K562 (cell line): Measurements from ENCODE around the gene SYCP1. TPM values are rescaled to one million over a fixed set of nuclear protein-coding genes. Genes with fewer than 3 reads are reported as not detected.

Source experiments
- ATAC-seq: fragments of 200-7000 bp; cut with Tn5 transposase; 3 replicates; pipeline ENCODE4 v1.9.1; 2020; ENCODE audit warnings: moderate library complexity
- BruUV-seq: library from RNA; stranded (reverse); fragments of 400-500 nt; replicated peaks from 2 replicates; lab custom pipeline; 2021; lab: Mats Ljungman, UMichigan
- CTCF ChIA-PET: fragments of 300-600 bp; formaldehyde crosslinking; extraction: SDS; loops from one replicate; lab custom pipeline; 2021; ENCODE audit warnings: low intra/inter-chr PET ratio; lab: Yijun Ruan, JAX
- POLR2A ChIA-PET: fragments of 300-600, 350-650 bp; sonication (Branson Sonifier 250); formaldehyde crosslinking; extraction: SDS; loops from one replicate; lab custom pipeline; 2021; ENCODE audit warnings: antibody characterized with exemption, inconsistent platforms; lab: Yijun Ruan, JAX
- DNase-seq, 4 experiments: peaks; one replicate each; pipeline versions ENCODE4 v3.0.0 to v3.0.0-alpha.2; 2011 to 2018; ENCODE audit warnings: low spot score in 3 of 4, mixed read lengths in 3 of 4; ENCODE audit errors: extremely low read depth in 1 of 4
- FAIRE-seq: peaks from 2 replicates; lab custom pipeline; 2011; peaks lifted over from hg19 to GRCh38; lab: Jason Lieb, UNC
- H2AFZ ChIP-seq: 2 replicates; pipeline ENCODE4 v1.6.0; 2011; ENCODE audit warnings: low read depth, low read length, control low read depth, inconsistent platforms
- H3K27ac ChIP-seq: fragments of 200-600 bp; 3 replicates; pipeline ENCODE4 v1.8.0; 2011; ENCODE audit warnings: low read depth, mild to moderate bottlenecking, control low read depth, inconsistent platforms, low read length, moderate library complexity, mixed read lengths; ENCODE audit errors: extremely low read depth
- H3K27me3 ChIP-seq, 2 experiments: fragments of 300-600 bp in 1 of 2; 2 replicates in 1 of 2; 3 replicates in 1 of 2; pipeline versions ENCODE4 v1.6.0 to v1.8.0; 2011; ENCODE audit warnings: inconsistent platforms in 2 of 2, low read length in 2 of 2, mild to moderate bottlenecking in 1 of 2, mixed read lengths in 1 of 2, moderate library complexity in 1 of 2; ENCODE audit not compliant: control insufficient read depth in 2 of 2, insufficient read depth in 2 of 2
- H3K36me3 ChIP-seq: fragments of 300-600 bp; 3 replicates; pipeline ENCODE4 v1.8.0; 2011; ENCODE audit warnings: mild to moderate bottlenecking, low read length, inconsistent platforms; ENCODE audit not compliant: control insufficient read depth, insufficient read depth
- H3K4me1 ChIP-seq, 2 experiments: fragments of 200-600 bp in 1 of 2; replicated peaks in 1 of 2; 2 replicates in 1 of 2; 3 replicates in 1 of 2; pipeline versions ENCODE4 v1.5.1 to v1.8.0; 2011; ENCODE audit warnings: inconsistent platforms in 2 of 2, low read length in 2 of 2, mild to moderate bottlenecking in 1 of 2, mixed read lengths in 1 of 2, moderate library complexity in 1 of 2; ENCODE audit not compliant: control insufficient read depth in 2 of 2, insufficient read depth in 2 of 2
- H3K4me2 ChIP-seq: 2 replicates; pipeline ENCODE4 v1.6.1; 2011; ENCODE audit warnings: low read length, control low read depth, inconsistent platforms, mixed read lengths; ENCODE audit not compliant: insufficient read depth
- H3K4me3 ChIP-seq: fragments of 200-600 bp; sonication (generic), shearing (Covaris generic); 2 replicates; pipeline ENCODE4 v1.5.1; 2016; ENCODE audit warnings: control low read depth, inconsistent platforms
- H3K79me2 ChIP-seq: fragments of 200-600 bp; 3 replicates; pipeline ENCODE4 v1.8.0; 2011; ENCODE audit warnings: low read length, inconsistent platforms; ENCODE audit not compliant: control insufficient read depth, insufficient read depth
- H3K9ac ChIP-seq, 2 experiments: 2 replicates each; pipeline versions ENCODE4 v1.6.0 to v1.6.1; 2011; ENCODE audit warnings: low read depth in 2 of 2, low read length in 2 of 2, control low read depth in 1 of 2, inconsistent platforms in 1 of 2, mild to moderate bottlenecking in 1 of 2, mixed read lengths in 1 of 2; ENCODE audit not compliant: insufficient read depth in 1 of 2
- H3K9me1 ChIP-seq: one replicate; pipeline ENCODE4 v1.6.0; 2011; ENCODE audit warnings: inconsistent platforms, mild to moderate bottlenecking, low read length, moderate library complexity; ENCODE audit not compliant: control insufficient read depth, insufficient read depth
- H3K9me3 ChIP-seq: replicated peaks from 2 replicates; pipeline ENCODE4 v1.5.1; 2011; ENCODE audit warnings: low read depth, low read length, inconsistent platforms; ENCODE audit not compliant: control insufficient read depth, insufficient read depth
- H4K20me1 ChIP-seq: replicated peaks from 2 replicates; pipeline ENCODE4 v1.6.1; 2011; ENCODE audit warnings: low read length, inconsistent platforms, mixed read lengths; ENCODE audit not compliant: control insufficient read depth, insufficient read depth
- ESRRB ChIP-seq: fragments of 250-450 bp; sonication (Bioruptor Pico); IDR thresholded peaks from 2 replicates; pipeline ENCODE4 v1.5.0; 2020; ENCODE audit warnings: mild to moderate bottlenecking, moderate library complexity, borderline replicate concordance
- HDAC1 ChIP-seq, 2 experiments: fragments of 450-650 bp; IDR thresholded peaks; 2 replicates each; pipeline ENCODE4 v1.6.1; 2016 to 2017; ENCODE audit warnings: inconsistent platforms in 1 of 2, mild to moderate bottlenecking in 1 of 2, moderate library complexity in 1 of 2
- TCF7 ChIP-seq: sonication (generic); IDR thresholded peaks from 2 replicates; pipeline ENCODE4 v1.6.1; 2016; ENCODE audit warnings: antibody characterized with exemption, borderline replicate concordance
- TCFL5 ChIP-seq: fragments of 250-450 bp; sonication (Bioruptor Pico); conservative IDR thresholded peaks from 2 replicates; pipeline ENCODE4 v1.6.1; 2021; ENCODE audit warnings: mild to moderate bottlenecking, moderate library complexity, matching md5 sums
- ZNF280A ChIP-seq: fragments of 450-650 bp; IDR thresholded peaks from 2 replicates; pipeline ENCODE4 v1.6.1; 2018; ENCODE audit warnings: mild to moderate bottlenecking, low read depth; ENCODE audit not compliant: partially characterized antibody
- ZSCAN32 ChIP-seq: fragments of 450-650 bp; formaldehyde crosslinking; IDR thresholded peaks from 2 replicates; pipeline ENCODE4 v1.4.0; 2020; ENCODE audit warnings: mild to moderate bottlenecking, moderate library complexity
- WGBS: fragments of 100-300 bp; shearing (Covaris generic); methylation state at CpG from one replicate; pipeline ENCODE4 v1.1.6; 2016; ENCODE audit warnings: low coverage, mixed read lengths; ENCODE audit not compliant: insufficient coverage; ENCODE audit errors: missing lambda C conversion rate; 5-methylcytosine and 5-hydroxymethylcytosine counted together
- in situ Hi-C: fragments of 300-500 bp; cut with MboI; formaldehyde crosslinking; loops from 4 replicates; pipeline ENCODE4 v1.15.0; 2018; ENCODE audit warnings: inconsistent platforms, mixed read lengths
- intact Hi-C: fragments of 100-400 bp; cut with micrococcal nuclease; formaldehyde crosslinking; loops from 2 replicates; pipeline ENCODE4 v1.14.2; 2022
- polyA plus RNA-seq, 8 experiments: library from polyadenylated mRNA; depleted of rRNA in 4 of 8; stranded (reverse) in 5 of 8; unstranded in 3 of 8; fragments of >200 nt; fragmentation: Nextera tagmentation in 2 of 8; fragmentation: Illumina TruSeq in 1 of 8; extraction: Ambion mirVana in 2 of 8; extraction: Trizol in 1 of 8; gene quantifications; 2 replicates each; pipeline versions ENCODE4 v1.2.1 to v1.2.3, GENCODE V29; 2011 to 2014; ENCODE audit warnings: inconsistent platforms in 1 of 8, missing spikeins in 1 of 8
- total RNA-seq, 7 experiments: library from RNA; depleted of rRNA in 6 of 7; stranded (reverse); fragments of >200 nt in 6 of 7; fragmentation: Illumina TruSeq in 2 of 7; extraction: Trizol in 2 of 7; gene quantifications; 2 replicates each; pipeline versions ENCODE4 v1.2.1 to v1.2.3, GENCODE V29; 2011 to 2021; ENCODE audit warnings: low replicate concordance in 1 of 7

SYCP1 gene
- total and polyA plus RNA-seq, 9 of the 15 experiments (the other 6 are each of a cell fraction or from before 2014, with no cell fraction given) = not detected

- H3K9me3 ChIP-seq = no peaks in the 10 kb centered on the region
- H3K4me1 ChIP-seq = no peaks in the 10 kb centered on the region
- ChIA-PET CTCF (no interaction called here), POLR2A (no interaction called here)
- no peaks in the 10 kb centered on the region for H4K20me1 ChIP-seq
- no peak for TF ChIP-seq ZNF280A
- H3K79me2 ChIP-seq = no peaks in the 10 kb centered on the region
- H3K4me3 ChIP-seq = no peak overlapping the region
- H3K36me3 ChIP-seq = no peaks in the 10 kb centered on the region
- in situ Hi-C loops (no loop called here), intact Hi-C loops (no loop called here)
- H3K27me3 ChIP-seq = no peaks in the 10 kb centered on the region
- BruUV-seq = no TSS peak
- no peaks in the 10 kb centered on the region for H3K9me1 ChIP-seq
- DNase-seq = no peak
- no peak overlapping the region for H3K4me2 ChIP-seq
- H3K27ac ChIP-seq = no peak overlapping the region
- H2AFZ ChIP-seq = no peak overlapping the region
- no peak for FAIRE-seq
- no peak overlapping the region for H3K9ac ChIP-seq
- ATAC-seq = no peak
These were observed 71.9 kb downstream of the SYCP1 start for GRCh38 chr1:114926607-114927006.

GRCh38 chr1:114927401-114927800 is 72.7 kb downstream of the SYCP1 start:
- intact Hi-C loops = no loop called here
- no peak overlapping the region for H2AFZ ChIP-seq
- WGBS = 0% methylated on average over 1 of the region's 1 CpG
- no peak for FAIRE-seq
- no peak overlapping the region for H3K4me3 ChIP-seq
- H3K36me3 ChIP-seq = no peaks in the 10 kb centered on the region
- no peak overlapping the region for H3K4me2 ChIP-seq
- no peaks in the 10 kb centered on the region for H3K4me1 ChIP-seq
- H3K27ac ChIP-seq = no peak overlapping the region
- no peaks in the 10 kb centered on the region for H3K9me1 ChIP-seq
- H3K27me3 ChIP-seq = no peaks in the 10 kb centered on the region
- H3K9me3 ChIP-seq = no peaks in the 10 kb centered on the region
- no peaks in the 10 kb centered on the region for H3K79me2 ChIP-seq
- ChIA-PET POLR2A (no interaction called here), CTCF (no interaction called here)
- no peak for ATAC-seq
- in situ Hi-C loops = no loop called here
- DNase-seq = no peak
- H4K20me1 ChIP-seq = no peaks in the 10 kb centered on the region
- BruUV-seq = no TSS peak
- H3K9ac ChIP-seq = no peak overlapping the region
- TF ChIP-seq TCFL5 (CRISPR knock-in tag) (no peak), HDAC1 (IDR thresholded peaks at IDR 0.05) (no peak), ZSCAN32 (CRISPR knock-in tag) (no peak), ESRRB (CRISPR knock-in tag) (no peak), TCF7 (no peak)
